ENCODE measurements around the gene CHAC1. TPM values are rescaled to one million over a fixed set of nuclear protein-coding genes. Genes with fewer than 3 reads are reported as not detected.

CHAC1 gene
- total and polyA plus RNA-seq, 2 of the 13 experiments (the other 11 are each of a cell fraction or from before 2014, with no cell fraction given) = 0.44 TPM; not detected in 1

DNA sequence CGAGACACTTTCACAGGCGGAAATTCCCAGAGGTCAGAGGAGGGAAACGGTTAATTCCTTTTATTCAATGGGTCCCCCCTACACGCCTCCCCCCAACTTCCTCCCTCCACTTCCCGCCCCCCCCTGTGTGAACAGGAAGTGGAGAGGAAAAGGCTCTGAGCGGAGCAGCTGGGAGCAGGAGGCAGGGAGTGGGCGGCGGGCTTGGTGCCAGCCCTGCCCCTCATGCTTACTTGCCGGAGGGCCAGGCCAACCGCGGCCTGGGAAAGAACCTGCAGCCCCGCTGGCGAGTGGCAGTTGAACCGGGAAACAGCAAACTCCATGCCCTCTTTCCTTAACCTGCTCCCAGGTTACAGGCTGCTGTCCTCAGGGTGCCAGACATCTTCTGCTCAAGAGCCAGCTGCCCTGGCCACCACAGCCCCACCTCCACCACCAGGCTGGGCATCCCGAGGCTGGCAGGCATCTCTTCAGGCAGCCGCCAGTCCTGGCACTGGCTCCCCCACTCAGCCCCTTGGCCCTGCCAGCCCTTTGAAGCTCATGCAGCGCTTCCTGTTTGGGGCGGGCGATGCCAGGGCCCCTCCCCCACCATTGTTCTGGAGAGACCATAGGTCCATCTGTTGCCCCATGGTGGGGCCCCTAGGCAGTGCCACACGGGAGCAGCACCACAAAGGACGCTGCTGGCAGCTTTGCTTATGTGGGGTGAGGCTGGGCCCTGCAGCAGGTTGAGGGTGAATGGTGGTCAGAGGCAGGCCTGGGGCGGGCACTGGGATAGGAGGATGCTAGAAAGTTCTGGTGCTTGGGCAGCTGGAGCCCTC lies 46.1 kb upstream of the CHAC1 start:
- FAIRE-seq = no peak
- Histone ChIP-seq H3K27ac (ENCODE audit: extremely low read length, insufficient read depth, low read length) (no peak overlapping the region), H3K9ac (ENCODE audit: insufficient read depth, low read depth, low read length) (peak overlapping the region; percentile 61), H3K4me3 (replicated peaks in 1 of 3; ENCODE audit: insufficient read depth in 1 of 3, low read depth in 2 of 3, low read length in 3 of 3) (peak overlapping the region; percentile 62 to 83 (median 67)), H4K20me1 (ENCODE audit: insufficient read depth, low read length) (no peaks in the 10 kb centered on the region), H3K9me3 (ENCODE audit: low read length) (no peaks in the 10 kb centered on the region), H3K27me3 (ENCODE audit: control insufficient read depth in 1 of 2, insufficient read depth in 2 of 2, low read length in 2 of 2) (no peaks in the 10 kb centered on the region; a peak in 1 of 5 replicates), H3K36me3 (replicated peaks in 1 of 2; ENCODE audit: control insufficient read depth in 1 of 2, insufficient read depth in 2 of 2, low read length in 2 of 2) (peaks cover 7 to 17% of the 10 kb centered on the region in 2 experiments; a peak in 4 of 5 replicates), H3K4me2 (ENCODE audit: low read depth, low read length) (peak overlapping the region; percentile 98), H3K4me1 (ENCODE audit: insufficient read depth, low read length) (peaks cover 60% of the 10 kb centered on the region), H3K79me2 (ENCODE audit: insufficient read depth, low read length) (no peaks in the 10 kb centered on the region), H2AFZ (ENCODE audit: low read length) (no peak overlapping the region)
- peak; percentile 10 for ATAC-seq
- intact Hi-C loops (cut with micrococcal nuclease; ENCODE audit: unreplicated experiment) = loop anchor here (1.0 to 5.0 kb wide), 3 partner anchors 35 to 425 kb away; partner anchors contain the start of genes NUSAP1 and OIP5
- ChIA-PET POLR2A (interaction anchor here (1.0 to 2.1 kb wide), 5 partner anchors 11 to 34 kb away, joined by 3 to 6 read pairs (median 4); partner anchors contain the start of genes DLL4 and VPS18), CTCF (ENCODE audit: low intra/inter-chr PET ratio, low total read pairs) (interaction anchor here (0.7 to 4.4 kb wide), 4 partner anchors 10 to 277 kb away, joined by 3 to 44 read pairs (median 3); no protein-coding TSS in a partner anchor)
- in situ Hi-C loops (cut with HindIII; ENCODE audit: extremely low pct_ligation_motif_present, low pct_unique_long_range_greater_than_20kb) = loop anchor here (5.0 kb wide), 1 partner anchor 115 kb away; no protein-coding TSS in a partner anchor
- no TSS peak for BruUV-seq (replicated peaks)
- WGBS (ENCODE audit: low lambda C conversion rate) = 11% methylated on average over 11 of the region's 22 CpGs
- DNase-seq (ENCODE audit: low spot score) = no peak
- 0 out of 2 replicates have a peak, but pooled peaks have one; percentile 12 for TF ChIP-seq TCF7 (IDR thresholded peaks at IDR 0.05; ENCODE audit: low read depth)
- TF ChIP-seq, protein P1, sequence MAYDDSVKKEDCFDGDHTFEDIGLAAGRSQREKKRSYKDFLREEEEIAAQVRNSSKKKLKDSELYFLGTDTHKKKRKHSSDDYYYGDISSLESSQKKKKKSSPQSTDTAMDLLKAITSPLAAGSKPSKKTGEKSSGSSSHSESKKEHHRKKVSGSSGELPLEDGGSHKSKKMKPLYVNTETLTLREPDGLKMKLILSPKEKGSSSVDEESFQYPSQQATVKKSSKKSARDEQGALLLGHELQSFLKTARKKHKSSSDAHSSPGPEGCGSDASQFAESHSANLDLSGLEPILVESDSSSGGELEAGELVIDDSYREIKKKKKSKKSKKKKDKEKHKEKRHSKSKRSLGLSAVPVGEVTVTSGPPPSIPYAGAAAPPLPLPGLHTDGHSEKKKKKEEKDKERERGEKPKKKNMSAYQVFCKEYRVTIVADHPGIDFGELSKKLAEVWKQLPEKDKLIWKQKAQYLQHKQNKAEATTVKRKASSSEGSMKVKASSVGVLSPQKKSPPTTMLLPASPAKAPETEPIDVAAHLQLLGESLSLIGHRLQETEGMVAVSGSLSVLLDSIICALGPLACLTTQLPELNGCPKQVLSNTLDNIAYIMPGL (CRISPR knock-in tag; IDR thresholded peaks at IDR 0.05; ENCODE audit: borderline replicate concordance in 1 of 2, low read depth in 1 of 2) = peak in 1 of 2 experiments; percentile 13; a peak in 3 of 4 replicates
- peak; percentile 100 for TF ChIP-seq ETV6 (CRISPR knock-in tag; conservative IDR thresholded peaks at IDR 0.05)
- TF ChIP-seq, protein P2, sequence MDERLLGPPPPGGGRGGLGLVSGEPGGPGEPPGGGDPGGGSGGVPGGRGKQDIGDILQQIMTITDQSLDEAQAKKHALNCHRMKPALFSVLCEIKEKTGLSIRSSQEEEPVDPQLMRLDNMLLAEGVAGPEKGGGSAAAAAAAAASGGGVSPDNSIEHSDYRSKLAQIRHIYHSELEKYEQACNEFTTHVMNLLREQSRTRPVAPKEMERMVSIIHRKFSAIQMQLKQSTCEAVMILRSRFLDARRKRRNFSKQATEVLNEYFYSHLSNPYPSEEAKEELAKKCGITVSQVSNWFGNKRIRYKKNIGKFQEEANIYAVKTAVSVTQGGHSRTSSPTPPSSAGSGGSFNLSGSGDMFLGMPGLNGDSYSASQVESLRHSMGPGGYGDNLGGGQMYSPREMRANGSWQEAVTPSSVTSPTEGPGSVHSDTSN (CRISPR knock-in tag; IDR thresholded peaks at IDR 0.05) = no peak
- TF ChIP-seq, protein P3, sequence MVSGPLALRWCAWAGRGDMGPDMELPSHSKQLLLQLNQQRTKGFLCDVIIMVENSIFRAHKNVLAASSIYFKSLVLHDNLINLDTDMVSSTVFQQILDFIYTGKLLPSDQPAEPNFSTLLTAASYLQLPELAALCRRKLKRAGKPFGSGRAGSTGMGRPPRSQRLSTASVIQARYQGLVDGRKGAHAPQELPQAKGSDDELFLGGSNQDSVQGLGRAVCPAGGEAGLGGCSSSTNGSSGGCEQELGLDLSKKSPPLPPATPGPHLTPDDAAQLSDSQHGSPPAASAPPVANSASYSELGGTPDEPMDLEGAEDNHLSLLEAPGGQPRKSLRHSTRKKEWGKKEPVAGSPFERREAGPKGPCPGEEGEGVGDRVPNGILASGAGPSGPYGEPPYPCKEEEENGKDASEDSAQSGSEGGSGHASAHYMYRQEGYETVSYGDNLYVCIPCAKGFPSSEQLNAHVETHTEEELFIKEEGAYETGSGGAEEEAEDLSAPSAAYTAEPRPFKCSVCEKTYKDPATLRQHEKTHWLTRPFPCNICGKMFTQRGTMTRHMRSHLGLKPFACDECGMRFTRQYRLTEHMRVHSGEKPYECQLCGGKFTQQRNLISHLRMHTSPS (CRISPR knock-in tag; IDR thresholded peaks at IDR 0.05; ENCODE audit: low read depth) = peak; percentile 99
- TF ChIP-seq ZNF205 (CRISPR knock-in tag; IDR thresholded peaks at IDR 0.05) = 0 out of 2 replicates have a peak, but pooled peaks have one; percentile 24
- TF ChIP-seq SIX1 (CRISPR knock-in tag; IDR thresholded peaks at IDR 0.05; ENCODE audit: borderline replicate concordance) = no peak
- TF ChIP-seq SCMH1 (CRISPR knock-in tag; IDR thresholded peaks at IDR 0.05; ENCODE audit: borderline replicate concordance) = no peak
- TF ChIP-seq ONECUT2 (CRISPR knock-in tag; IDR thresholded peaks at IDR 0.05) = no peak
- TF ChIP-seq, protein P4, sequence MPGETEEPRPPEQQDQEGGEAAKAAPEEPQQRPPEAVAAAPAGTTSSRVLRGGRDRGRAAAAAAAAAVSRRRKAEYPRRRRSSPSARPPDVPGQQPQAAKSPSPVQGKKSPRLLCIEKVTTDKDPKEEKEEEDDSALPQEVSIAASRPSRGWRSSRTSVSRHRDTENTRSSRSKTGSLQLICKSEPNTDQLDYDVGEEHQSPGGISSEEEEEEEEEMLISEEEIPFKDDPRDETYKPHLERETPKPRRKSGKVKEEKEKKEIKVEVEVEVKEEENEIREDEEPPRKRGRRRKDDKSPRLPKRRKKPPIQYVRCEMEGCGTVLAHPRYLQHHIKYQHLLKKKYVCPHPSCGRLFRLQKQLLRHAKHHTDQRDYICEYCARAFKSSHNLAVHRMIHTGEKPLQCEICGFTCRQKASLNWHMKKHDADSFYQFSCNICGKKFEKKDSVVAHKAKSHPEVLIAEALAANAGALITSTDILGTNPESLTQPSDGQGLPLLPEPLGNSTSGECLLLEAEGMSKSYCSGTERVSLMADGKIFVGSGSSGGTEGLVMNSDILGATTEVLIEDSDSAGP (CRISPR knock-in tag; IDR thresholded peaks at IDR 0.05; ENCODE audit: borderline replicate concordance) = peak; percentile 42; the same call in 1 of the 2 replicates
- TF ChIP-seq ZNF678 (CRISPR knock-in tag; IDR thresholded peaks at IDR 0.05) = no peak
- peak; percentile 33; the same call in 1 of the 2 replicates for TF ChIP-seq SOX5 (CRISPR knock-in tag; IDR thresholded peaks at IDR 0.05; ENCODE audit: borderline replicate concordance)
- no peak for TF ChIP-seq GTF2F1 (IDR thresholded peaks at IDR 0.05; ENCODE audit: low read length)
